Lower lobe of right lung (tissue), 2 donors: ENCODE results near the gene CLPTM1. TPM values are rescaled to one million over a fixed set of nuclear protein-coding genes. Genes with fewer than 3 reads are reported as not detected.

ENCODE experiments used
- ATAC-seq, 2 donors: fragments of 200-7000 bp; cut with Tn5 transposase; one replicate each; pipeline ENCODE4 v1.9.1; 2020 to 2022; ENCODE audit warnings: mild to moderate bottlenecking in 2 of 2, moderate library complexity in 2 of 2
- DNase-seq: peaks from one replicate; pipeline ENCODE4 v3.0.0-alpha.2; 2020
- H3K27ac ChIP-seq: fragments of 200-600 bp; one replicate; pipeline ENCODE4 v1.8.0; 2022
- H3K27me3 ChIP-seq: fragments of 200-600 bp; one replicate; pipeline ENCODE4 v1.8.0; 2022; ENCODE audit warnings: low read depth
- H3K36me3 ChIP-seq: fragments of 200-600 bp; one replicate; pipeline ENCODE4 v1.8.0; 2022; ENCODE audit warnings: mild to moderate bottlenecking
- H3K4me1 ChIP-seq: fragments of 200-600 bp; one replicate; pipeline ENCODE4 v1.8.0; 2022
- H3K4me3 ChIP-seq: fragments of 200-600 bp; one replicate; pipeline ENCODE4 v1.8.0; 2022; ENCODE audit warnings: mild to moderate bottlenecking
- H3K9me3 ChIP-seq: fragments of 200-600 bp; one replicate; pipeline ENCODE4 v1.8.0; 2022
- intact Hi-C: fragments of 100-400 bp; cut with DNase I; formaldehyde crosslinking; loops from one replicate; pipeline ENCODE4 v1.11.0; 2022
- total RNA-seq: library from RNA; stranded (reverse); fragmentation: NEBNext Ultra II Directional; extraction: Animal tissue kit (Norgen Biotek cat#: 25700); gene quantifications from one replicate; pipeline ENCODE4 v1.2.1, GENCODE V29; 2021
- TF ChIP-seq, protein P1 (sequence below): fragments of 200-600 bp; IDR thresholded peaks from one replicate; pipeline ENCODE4 v1.8.0; 2022; ENCODE audit warnings: antibody characterized with exemption, mild to moderate bottlenecking
- donor health status: DM: no; HTN: yes; CAD: no; lungs with severe emphysema.

Gene CLPTM1
- total RNA-seq, 1 donor from 2014 or later, result 104 TPM

DNA sequence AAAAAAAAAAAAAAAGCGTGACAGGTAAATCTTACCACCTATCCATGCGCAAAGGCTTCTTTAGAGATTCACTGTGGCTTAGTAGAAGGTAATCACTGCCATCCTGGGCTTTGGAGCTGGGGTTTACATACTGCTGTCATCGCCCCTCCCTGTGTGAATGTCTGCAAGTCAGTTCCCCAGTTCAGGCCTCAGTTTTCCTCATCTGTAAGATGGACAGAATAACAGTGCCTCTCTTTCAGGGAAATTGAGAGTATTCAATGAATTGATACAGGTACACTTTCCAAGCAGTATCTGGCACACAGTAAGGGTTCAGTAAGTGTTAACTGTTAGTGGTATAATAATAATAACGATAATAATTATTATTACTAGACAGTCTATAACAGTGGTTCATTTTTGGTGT is 48.3 kb downstream of the CLPTM1 start:
- Histone ChIP-seq H3K4me1 (peaks cover 13% of the 10 kb centered on the region), H3K4me3 (no peak overlapping the region), H3K27ac (no peak overlapping the region), H3K27me3 (no peaks in the 10 kb centered on the region), H3K36me3 (peaks cover 20% of the 10 kb centered on the region), H3K9me3 (no peaks in the 10 kb centered on the region)
- TF ChIP-seq, protein P1, sequence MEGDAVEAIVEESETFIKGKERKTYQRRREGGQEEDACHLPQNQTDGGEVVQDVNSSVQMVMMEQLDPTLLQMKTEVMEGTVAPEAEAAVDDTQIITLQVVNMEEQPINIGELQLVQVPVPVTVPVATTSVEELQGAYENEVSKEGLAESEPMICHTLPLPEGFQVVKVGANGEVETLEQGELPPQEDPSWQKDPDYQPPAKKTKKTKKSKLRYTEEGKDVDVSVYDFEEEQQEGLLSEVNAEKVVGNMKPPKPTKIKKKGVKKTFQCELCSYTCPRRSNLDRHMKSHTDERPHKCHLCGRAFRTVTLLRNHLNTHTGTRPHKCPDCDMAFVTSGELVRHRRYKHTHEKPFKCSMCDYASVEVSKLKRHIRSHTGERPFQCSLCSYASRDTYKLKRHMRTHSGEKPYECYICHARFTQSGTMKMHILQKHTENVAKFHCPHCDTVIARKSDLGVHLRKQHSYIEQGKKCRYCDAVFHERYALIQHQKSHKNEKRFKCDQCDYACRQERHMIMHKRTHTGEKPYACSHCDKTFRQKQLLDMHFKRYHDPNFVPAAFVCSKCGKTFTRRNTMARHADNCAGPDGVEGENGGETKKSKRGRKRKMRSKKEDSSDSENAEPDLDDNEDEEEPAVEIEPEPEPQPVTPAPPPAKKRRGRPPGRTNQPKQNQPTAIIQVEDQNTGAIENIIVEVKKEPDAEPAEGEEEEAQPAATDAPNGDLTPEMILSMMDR, result no peak
- no peak for ATAC-seq
- intact Hi-C loops, result no loop called here
- no peak for DNase-seq

DNA sequence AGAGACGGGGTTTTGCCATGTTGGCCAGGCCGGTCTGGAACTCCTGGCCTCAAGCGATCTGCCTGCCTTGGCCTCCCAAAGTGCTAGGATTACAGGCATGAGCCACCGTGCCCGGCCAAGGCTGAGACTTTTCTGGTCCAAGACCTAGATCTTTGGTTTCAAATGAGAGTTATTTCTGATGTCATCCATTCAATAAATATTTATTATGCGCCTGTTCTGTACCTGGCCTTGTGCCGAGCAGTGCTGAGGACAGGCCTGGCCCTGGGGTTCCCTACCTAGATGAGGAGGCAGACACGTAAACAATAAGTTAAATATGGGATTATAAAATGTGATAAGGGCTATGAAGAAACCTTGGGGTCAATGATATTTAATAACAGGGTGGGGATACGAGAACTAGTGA is 50.6 kb downstream of the CLPTM1 start:
- DNase-seq (no peak), ATAC-seq (no peak)
- Histone ChIP-seq H3K4me3 (no peak overlapping the region), H3K36me3 (peaks cover 22% of the 10 kb centered on the region), H3K4me1 (peaks cover 12% of the 10 kb centered on the region), H3K27me3 (no peaks in the 10 kb centered on the region), H3K27ac (no peak overlapping the region), H3K9me3 (no peaks in the 10 kb centered on the region)
- TF ChIP-seq, protein P1, result no peak
- intact Hi-C loops, result no loop called here

DNA sequence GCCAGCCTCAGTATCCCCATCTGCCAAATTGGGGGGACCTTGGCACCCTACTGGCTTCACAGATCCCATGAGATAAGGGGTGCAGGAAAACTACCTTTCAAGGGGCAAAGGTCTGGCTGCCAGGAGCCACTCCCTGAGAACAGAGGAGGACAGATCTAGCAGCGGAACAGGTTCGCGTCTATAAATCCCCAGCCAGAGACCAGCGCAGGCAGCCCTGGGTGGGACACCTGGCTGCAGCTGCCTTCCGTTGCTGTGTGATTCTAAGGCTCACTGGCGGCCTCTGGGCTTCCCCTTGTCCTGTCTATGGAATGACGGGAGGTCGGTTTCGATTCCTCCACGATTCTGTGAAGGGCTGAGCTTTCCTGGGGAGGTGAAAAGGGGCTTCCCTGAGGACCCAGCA is 53.4 kb downstream of the CLPTM1 start:
- H3K27ac ChIP-seq, result no peak overlapping the region
- no peak for DNase-seq
- H3K27me3 ChIP-seq, result no peaks in the 10 kb centered on the region
- intact Hi-C loops, result no loop called here
- TF ChIP-seq, protein P1, result no peak
- H3K4me3 ChIP-seq, result no peak overlapping the region
- no peaks in the 10 kb centered on the region for H3K4me1 ChIP-seq
- no peaks in the 10 kb centered on the region for H3K9me3 ChIP-seq
- ATAC-seq, result no peak
- peaks cover 38% of the 10 kb centered on the region for H3K36me3 ChIP-seq

DNA sequence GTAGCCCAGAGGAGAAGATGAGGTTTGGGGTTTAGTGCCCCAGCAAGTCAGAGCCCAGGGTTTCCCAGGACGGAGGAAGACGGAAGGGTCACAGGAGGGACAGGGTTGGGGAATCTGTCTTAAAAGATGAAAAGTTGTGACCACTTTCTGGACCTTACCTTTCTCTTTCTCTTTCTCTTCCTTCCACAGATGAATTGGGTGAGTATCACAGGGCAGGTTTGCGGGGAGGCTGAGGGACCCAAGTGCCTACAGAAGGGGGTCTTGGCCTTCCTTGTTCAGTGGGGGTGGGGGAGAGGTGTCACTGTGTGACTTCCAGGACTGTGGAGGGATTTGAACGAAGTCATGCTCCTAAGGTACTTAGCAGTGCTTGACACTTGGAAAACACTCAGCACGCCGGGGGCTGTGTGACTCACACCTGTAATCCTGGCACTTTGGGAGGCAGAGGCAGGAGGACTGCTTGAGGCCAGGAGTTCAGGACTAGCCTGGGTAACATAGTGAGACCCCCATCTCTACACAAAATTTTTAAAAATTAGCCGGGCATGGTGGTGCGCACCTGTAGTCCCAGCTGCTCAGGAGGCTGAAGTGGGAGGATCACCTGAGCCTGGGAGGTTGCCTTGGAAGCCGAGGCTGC is 54.6 kb downstream of the CLPTM1 start:
- no peaks in the 10 kb centered on the region for H3K27me3 ChIP-seq
- peak in 1 of 2 donors; percentile 21 for ATAC-seq
- intact Hi-C loops, result no loop called here

DNA sequence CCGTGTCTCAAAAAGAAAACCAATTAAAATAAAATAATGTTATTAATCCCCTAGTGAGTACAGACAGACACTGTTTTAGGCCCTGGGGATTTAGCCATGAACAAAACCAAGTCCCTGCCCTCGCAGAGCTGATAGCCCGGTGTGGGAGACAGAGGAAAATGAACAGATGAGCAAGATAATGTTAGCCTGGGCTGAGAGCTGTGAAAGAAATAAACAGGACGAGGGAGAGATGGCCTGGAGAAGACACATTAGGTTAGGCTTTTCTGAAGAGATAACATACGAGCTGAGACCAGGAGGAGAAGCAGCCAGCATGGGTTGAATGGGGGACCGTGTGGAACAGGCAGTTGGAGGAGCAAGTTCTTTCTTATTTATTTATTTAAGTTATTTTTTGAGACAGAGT is 55.1 kb downstream of the CLPTM1 start:
- Histone ChIP-seq H3K4me3 (no peak overlapping the region), H3K27ac (no peak overlapping the region), H3K27me3 (no peaks in the 10 kb centered on the region), H3K4me1 (no peaks in the 10 kb centered on the region), H3K9me3 (no peaks in the 10 kb centered on the region), H3K36me3 (peaks cover 40% of the 10 kb centered on the region)
- DNase-seq, result no peak
- TF ChIP-seq, protein P1, result no peak
- intact Hi-C loops, result no loop called here
- no peak for ATAC-seq

More for the DNA sequence above, 54.6 kb downstream of the CLPTM1 start:
- no peaks in the 10 kb centered on the region for H3K4me1 ChIP-seq
- no peaks in the 10 kb centered on the region for H3K9me3 ChIP-seq
- TF ChIP-seq, protein P1, result no peak
- peaks cover 36% of the 10 kb centered on the region for H3K36me3 ChIP-seq
- no peak overlapping the region for H3K4me3 ChIP-seq
- no peak for DNase-seq
- H3K27ac ChIP-seq, result no peak overlapping the region
